Gastroesophageal sphincter (tissue), 3 donors: ENCODE measurements around the gene MFAP3.

ENCODE experiments used
- CTCF ChIP-seq, 4 experiments: fragments of 200-600 bp in 2 of 4; fragments of 450-650 bp in 2 of 4; sonication (generic) in 1 of 4; IDR thresholded peaks; one replicate each; pipeline ENCODE4 v1.5.1; 2017 to 2019; ENCODE audit warnings: antibody characterized with exemption in 4 of 4, mild to moderate bottlenecking in 2 of 4, moderate library complexity in 2 of 4
- EP300 ChIP-seq: sonication (generic); formaldehyde crosslinking; IDR thresholded peaks from one replicate; pipeline ENCODE4 v1.6.1; 2017; ENCODE audit warnings: antibody characterized with exemption, mild to moderate bottlenecking
- POLR2AphosphoS5 ChIP-seq: sonication (generic); formaldehyde crosslinking; IDR thresholded peaks from one replicate; pipeline ENCODE4 v1.6.1; 2017; ENCODE audit warnings: antibody characterized with exemption

GRCh38 chr5:154076240-154076922 is 37.6 kb downstream of the MFAP3 start:
- no peak for TF ChIP-seq CTCF (IDR thresholded peaks at IDR 0.05)
- TF ChIP-seq POLR2AphosphoS5: no peak
- TF ChIP-seq EP300: no peak
